CD4-positive, alpha-beta T cell treated with Interleukin-6 at 100 ng/mL for 8 hours (primary cell): ENCODE data around the gene MAGEA11.
"Not testable (repeated sequence)": the region's sequence is repeated elsewhere in the genome, so short reads cannot be mapped to it uniquely, and the experiment has no call there.

Source experiments
- DNase-seq: peaks from one replicate; pipeline ENCODE4 v3.0.0-alpha.2; 2020; ENCODE audit warnings: mixed read lengths, low spot score

MAGEA11 gene

GRCh38 chrX:149717803-149718202 lies 5.9 kb downstream of the MAGEA11 start:
- DNase-seq: no peak

DNA sequence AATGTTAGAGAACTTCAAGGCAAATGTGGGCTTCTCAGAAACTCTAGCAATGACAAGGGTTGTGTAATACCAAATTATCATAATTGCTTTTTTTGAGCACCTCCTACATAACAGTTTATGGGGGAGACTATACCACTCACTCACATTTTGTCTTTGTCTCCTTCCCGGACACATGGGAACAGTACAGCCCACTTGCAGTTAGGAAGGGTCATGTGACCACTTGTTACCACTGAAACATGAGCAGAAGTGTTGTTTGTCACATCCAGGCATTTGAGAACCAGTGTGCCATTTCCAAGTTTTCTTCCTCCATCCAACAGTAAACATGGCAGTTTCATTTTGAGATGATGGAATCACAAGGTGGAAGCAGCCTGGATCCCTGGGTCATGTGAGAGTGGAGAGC lies 6.9 kb downstream of the MAGEA11 start:
- no peak for DNase-seq

- no peak for DNase-seq
Measured at GRCh38 chrX:149720021-149720689, 8.3 kb downstream of the MAGEA11 start.

GRCh38 chrX:149721241-149721640 lies 9.4 kb downstream of the MAGEA11 start:
- not testable (repeated sequence) for DNase-seq

- no peak for DNase-seq
Measured at GRCh38 chrX:149721778-149722177, 9.9 kb downstream of the MAGEA11 start.

DNA sequence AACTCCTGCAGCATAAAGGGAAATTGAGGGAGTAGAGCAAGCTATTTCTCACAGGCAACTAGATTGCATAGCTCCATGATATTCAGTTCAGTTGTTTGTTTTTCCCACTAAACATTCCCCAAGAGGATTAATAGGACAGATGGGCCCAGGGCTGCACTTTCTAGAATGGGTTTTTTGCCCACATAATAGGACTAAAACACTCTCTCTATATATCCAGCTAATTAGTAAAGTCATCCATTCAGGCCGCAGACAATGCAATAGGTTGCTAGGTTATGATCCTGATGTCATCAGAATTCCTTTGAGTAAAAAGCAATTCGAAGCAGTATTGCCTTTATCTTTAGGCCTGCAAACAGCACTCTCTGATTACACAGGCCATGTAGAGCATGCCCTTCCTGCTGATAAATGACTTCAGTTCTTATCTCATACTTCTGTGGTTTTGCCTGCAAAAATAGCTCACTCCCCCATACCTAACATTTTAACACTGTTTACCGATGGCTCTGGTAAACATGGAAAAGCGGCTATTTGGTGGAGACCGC lies 11.8 kb downstream of the MAGEA11 start:
- not testable (repeated sequence) for DNase-seq

DNA sequence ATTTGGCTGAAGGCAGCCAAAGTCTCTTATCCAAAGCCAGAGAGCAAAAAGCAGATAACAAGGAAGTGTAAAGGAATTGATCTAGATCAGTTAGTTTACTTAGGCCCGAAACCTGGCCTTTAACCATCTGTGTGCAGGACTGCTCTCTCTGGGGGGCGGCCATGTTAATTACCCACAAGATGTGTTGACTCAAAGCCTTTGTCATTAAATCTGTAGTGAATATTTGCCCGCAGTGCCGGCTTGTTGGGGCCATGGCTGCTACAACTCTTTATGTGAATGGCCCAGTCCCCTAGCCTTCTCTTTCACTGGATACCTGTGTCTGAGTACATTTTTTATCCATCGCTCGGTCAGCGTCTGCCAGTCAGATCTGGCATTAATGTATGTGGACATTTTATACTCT lies 15.4 kb downstream of the MAGEA11 start:
- not testable (repeated sequence) for DNase-seq

GRCh38 chrX:149742269-149742668 lies 30.4 kb downstream of the MAGEA11 start:
- DNase-seq: not testable (repeated sequence)

- DNase-seq: not testable (repeated sequence)
Measured at GRCh38 chrX:149746390-149747007, 34.6 kb downstream of the MAGEA11 start.

GRCh38 chrX:149757206-149758067 lies 45.6 kb downstream of the MAGEA11 start:
- no peak for DNase-seq

- no peak for DNase-seq
Measured at GRCh38 chrX:149758068-149758714, 46.3 kb downstream of the MAGEA11 start.

- not testable (repeated sequence) for DNase-seq
Measured at GRCh38 chrX:149758715-149759078, 46.8 kb downstream of the MAGEA11 start.

GRCh38 chrX:149759824-149760223 lies 48.0 kb downstream of the MAGEA11 start:
- no peak for DNase-seq

DNA sequence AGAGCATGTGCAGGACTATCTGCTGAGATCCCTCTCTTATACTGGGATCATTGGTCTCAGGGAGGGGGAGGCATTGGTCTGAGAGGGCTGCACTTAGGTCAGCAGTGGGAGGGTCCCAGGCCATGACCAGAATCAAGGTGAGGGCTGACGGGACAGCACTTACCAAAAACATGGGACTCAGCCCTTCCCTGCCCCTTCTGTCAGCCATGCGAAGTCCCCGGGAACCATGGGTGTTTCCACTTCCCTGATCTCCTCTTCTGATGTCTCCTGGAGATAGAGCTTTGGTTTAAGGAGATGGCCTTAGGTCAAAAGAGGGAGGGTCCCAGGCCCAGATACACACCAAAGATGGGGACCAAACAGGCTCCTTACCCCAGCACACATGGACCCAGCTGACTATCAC lies 49.1 kb downstream of the MAGEA11 start:
- no peak for DNase-seq

GRCh38 chrX:149761858-149762674 lies 50.2 kb downstream of the MAGEA11 start:
- DNase-seq: not testable (repeated sequence)

DNA sequence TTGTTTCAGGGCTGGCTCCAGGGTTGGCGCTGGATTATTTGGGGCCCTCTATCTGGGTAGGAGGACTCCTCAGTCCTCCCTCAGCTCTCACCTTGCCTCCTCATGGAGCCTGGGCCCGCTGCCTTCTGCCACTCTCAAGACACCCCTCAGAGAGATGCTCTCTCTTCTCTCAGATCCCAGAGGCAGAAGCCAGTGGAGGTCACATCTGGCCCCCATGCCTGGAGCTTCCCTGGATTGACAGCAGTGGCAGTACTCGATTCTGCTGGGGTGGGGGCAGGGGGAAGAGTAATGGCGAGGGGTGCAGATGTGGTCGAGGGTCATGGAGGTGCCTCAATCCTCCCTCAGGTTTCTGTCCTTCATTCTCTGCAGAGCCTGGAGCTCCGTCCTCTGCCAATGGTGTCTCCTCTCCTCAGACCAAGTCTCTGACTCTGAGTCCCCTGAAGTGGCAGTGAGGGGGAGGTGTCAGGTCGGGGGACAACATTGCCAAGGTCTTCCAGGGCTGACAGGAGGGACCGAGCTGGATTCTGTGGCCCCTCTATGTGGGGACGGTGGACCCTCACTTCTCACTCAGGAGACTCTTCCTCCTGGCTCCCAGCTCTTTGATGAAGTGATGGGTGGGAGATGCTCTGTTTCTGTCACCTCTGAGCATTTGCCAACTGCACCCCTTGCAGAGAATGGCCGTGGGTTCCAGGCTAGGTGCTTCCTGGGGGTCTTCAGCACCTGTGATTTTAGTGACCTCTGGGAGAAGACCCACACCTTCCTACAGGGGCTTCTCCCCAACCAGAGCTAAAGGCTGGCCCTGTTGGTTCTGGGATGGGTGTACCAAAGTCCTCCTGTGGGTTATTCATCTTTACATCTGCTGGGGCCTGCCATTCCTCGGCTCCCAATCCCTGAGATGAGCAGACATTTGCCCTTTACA lies 51.1 kb downstream of the MAGEA11 start:
- no peak for DNase-seq
